ENCODE data around the gene B9D2. TPM values are rescaled to one million over a fixed set of nuclear protein-coding genes. Genes with fewer than 3 reads are reported as not detected.

Gene B9D2
- polyA plus RNA-seq, 1 donor from 2014 or later = 10.5 TPM

DNA sequence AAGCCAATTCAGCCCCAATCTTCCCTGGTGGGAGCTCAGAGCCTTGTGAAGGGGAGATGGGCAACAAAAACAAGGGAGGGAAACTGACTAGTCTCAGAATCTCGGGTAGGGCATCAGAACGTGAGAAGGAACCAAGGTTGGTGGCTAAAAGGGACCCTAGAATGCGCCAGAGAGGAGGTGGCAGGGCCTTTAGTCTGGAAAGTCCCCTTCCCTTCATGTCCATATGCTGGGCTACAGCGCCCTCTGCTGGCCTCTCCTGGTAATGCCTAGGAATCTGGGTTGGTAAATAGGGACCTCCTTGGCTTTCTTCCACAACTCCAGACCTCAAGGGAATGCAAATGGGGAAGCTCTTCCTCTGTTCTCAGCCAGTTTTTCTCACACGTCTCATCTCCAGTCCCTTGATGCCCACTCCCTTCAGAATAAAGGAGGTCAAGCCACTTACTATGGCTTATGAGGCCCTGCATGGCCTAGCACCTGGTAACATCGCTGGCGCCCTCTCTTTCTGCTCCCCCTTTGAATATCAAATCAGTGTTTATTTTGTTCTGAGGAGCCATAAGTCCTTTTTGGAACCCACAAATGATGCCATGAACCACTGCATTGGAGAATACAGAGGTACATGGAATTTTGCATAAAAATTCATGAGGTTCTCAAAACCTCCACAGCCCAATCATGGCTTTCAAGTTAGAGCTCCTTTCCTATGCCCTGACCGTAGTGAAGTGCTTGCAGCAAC is 55.3 kb downstream of the B9D2 start:
- Mint-ChIP-seq H3K9me3 (no peaks in the 10 kb centered on the region), H3K27ac (peak overlapping the region; percentile 99 to 100 (median 100)), H3K27me3 (no peaks in the 10 kb centered on the region), H3K36me3 (peaks cover 3% of the 10 kb centered on the region), H3K4me1 (peaks cover 37 to 53% (median 38%) of the 10 kb centered on the region in 3 donors), H3K4me3 (peak overlapping the region; percentile 97 to 99 (median 99))

DNA sequence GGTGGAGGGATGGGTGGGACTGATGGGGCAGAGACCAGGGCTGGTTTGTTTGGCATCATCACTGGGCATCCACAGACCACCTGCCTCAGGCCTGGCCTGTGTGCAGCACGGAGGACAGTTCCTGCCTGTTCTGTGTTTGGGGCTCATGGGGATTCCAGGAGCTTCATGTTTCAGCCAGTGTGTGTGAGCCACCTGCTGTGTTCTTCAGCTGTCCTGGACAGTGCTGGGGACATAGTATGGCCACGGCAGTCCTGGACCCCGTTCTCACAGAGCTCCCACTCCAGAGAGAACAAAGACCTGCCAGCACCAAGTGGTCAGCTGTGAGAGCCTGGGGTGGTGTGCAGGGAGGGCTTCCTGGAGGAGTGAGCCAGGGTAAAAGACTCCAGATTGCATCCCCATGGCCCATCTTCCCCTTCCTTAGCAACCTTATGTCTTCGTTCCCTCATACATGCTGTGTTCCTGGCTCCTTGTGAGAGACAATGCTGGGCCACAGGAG is 55.9 kb downstream of the B9D2 start:
- H3K4me3 Mint-ChIP-seq = peak overlapping the region; percentile 97 to 99 (median 99)
- peaks cover 34 to 50% (median 39%) of the 10 kb centered on the region in 3 donors for H3K4me1 Mint-ChIP-seq
- peak overlapping the region; percentile 99 to 100 (median 100) for H3K27ac Mint-ChIP-seq
- H3K36me3 Mint-ChIP-seq = peaks cover 3% of the 10 kb centered on the region
- no peaks in the 10 kb centered on the region for H3K9me3 Mint-ChIP-seq
- H3K27me3 Mint-ChIP-seq = no peaks in the 10 kb centered on the region

DNA sequence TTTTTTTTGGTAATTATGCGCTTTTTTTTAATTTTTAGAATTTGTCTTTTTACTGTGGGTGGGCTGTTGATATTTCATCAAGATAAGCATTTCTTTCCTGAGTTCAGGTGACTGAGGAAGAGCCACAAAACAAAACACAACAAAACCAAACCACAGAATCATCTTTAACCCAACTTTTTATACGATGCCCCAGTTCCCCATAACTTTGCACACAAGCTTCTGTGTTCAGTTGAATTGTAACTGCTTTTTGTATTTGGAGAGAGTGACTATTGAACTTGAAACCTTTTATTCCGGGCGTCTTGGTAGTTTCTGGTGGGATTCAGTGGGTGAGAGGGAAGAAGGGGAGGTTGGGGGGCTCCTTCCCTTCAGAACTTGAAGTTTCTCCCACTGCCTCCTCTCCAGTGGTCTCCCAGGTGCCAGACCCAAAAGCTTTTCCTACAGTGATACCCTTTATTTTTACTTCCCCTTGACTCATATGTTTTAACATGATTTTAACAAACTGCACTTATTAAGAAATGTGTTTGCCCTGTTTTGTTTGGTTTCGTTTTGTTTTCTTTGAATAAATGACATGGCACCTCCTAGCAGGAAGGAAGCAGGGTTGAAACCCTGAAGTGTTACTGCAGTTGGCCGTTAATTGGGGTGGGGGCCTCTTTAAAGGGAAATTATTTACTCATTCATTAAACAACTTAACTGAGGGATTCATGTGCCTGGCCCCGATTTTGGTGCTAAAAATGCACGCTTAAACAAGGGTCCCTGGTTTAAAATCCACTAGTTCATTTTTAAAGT is 56.7 kb downstream of the B9D2 start:
- Mint-ChIP-seq H3K4me3 (peak overlapping the region; percentile 13 to 88 (median 66)), H3K27ac (peak overlapping the region; percentile 99 to 100 (median 100)), H3K4me1 (peaks cover 41 to 51% (median 42%) of the 10 kb centered on the region in 3 donors), H3K27me3 (no peaks in the 10 kb centered on the region), H3K9me3 (no peaks in the 10 kb centered on the region), H3K36me3 (peaks cover 5% of the 10 kb centered on the region)

DNA sequence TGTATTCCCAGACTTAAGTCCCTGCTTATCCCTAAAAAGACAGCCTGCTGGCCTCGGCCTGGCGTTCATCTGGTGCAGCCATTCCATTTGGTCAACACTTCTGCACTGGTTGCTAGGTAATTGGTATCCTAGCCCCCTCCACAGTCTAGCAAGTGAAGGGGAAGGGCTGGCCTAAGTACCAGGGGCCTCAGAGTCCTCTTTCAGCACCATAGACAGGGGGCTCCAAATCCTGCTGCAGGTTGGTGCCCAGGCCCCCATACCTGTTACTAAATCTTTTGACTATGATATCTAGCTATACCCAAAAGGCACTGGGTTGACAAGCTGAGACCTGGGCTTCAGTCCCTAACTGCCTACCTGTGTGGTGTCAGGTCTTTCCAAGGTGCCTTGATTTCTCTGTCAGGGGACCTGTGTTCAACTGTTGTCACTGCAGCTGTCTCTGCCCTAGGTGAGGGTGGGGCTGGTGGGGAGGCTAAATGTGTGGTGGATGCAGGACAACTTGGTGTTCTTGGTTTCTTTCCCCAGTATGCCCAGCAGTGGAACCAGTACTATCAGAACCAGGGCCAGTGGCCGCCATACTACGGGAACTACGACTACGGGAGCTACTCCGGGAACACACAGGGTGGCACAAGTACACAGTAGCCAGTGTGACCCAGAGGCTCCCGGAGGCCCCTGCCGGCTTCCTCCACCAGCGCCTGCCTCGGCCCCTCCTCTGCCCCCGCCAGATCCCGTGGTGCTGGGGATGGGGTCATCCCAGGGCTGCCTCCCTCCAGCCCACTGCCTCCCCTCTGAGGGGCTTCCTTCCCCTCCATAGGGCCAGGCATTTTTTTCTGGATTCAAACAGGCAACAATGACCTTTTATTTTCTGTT is 57.8 kb downstream of the B9D2 start:
- H3K27ac Mint-ChIP-seq = peak overlapping the region; percentile 99 to 100 (median 100)
- peaks cover 3% of the 10 kb centered on the region for H3K36me3 Mint-ChIP-seq
- H3K4me1 Mint-ChIP-seq = peaks cover 44 to 55% (median 50%) of the 10 kb centered on the region in 3 donors
- H3K9me3 Mint-ChIP-seq = no peaks in the 10 kb centered on the region
- no peaks in the 10 kb centered on the region for H3K27me3 Mint-ChIP-seq
- H3K4me3 Mint-ChIP-seq = peak overlapping the region in 2 of 4 donors; percentile 47 to 78

DNA sequence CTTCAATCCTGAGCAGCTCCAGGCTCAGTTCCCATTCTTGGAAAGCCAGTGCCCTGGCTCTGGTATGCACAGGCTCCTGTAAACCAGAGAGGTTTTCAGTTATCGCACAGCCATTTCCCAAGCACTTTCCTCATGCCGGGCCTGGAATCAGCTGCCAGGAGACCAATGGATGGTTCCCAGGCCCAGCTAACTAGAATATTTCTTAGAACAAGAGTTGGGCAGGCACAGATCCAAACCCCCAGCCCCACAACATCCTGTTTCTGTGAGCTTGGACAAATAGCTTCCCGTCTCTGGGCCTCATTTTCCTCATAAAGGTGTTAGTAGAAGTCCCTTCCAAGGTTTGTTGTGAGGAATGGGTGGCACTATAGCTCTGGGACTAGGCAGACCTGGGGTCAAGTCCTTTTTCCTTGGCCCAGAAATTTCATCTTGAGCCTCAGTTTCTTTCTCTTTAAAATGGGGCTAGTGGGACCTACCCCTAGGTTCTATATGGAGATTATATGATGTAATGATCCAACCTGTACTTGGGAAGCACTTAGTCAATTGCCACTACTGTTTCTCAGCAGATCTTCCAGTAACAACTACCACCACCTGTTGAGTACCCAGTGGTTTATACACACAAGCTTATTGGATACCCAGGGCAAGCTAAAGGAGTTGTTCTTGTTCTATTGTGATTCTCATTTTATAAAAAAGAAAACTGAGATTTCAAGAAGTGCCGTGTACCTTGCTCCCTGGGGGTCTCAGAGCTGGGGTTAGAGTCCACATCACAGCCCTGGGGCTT is 59.1 kb downstream of the B9D2 start:
- H3K36me3 Mint-ChIP-seq = peaks cover 3% of the 10 kb centered on the region
- peak overlapping the region in 1 of 4 donors; percentile 47 for H3K4me3 Mint-ChIP-seq
- H3K4me1 Mint-ChIP-seq = peaks cover 48 to 56% (median 49%) of the 10 kb centered on the region in 3 donors
- H3K27me3 Mint-ChIP-seq = no peaks in the 10 kb centered on the region
- no peaks in the 10 kb centered on the region for H3K9me3 Mint-ChIP-seq
- peak overlapping the region in 2 of 3 donors; percentile 84 to 96 for H3K27ac Mint-ChIP-seq

Other genes starting within 250 kb of the B9D2 start
- gene CYP2F1, start 249.7 kb downstream of the B9D2 start, polyA plus RNA-seq = not detected
- gene CYP2S1, start 170.9 kb downstream of the B9D2 start, polyA plus RNA-seq = not detected
- gene AXL, start 144.9 kb downstream of the B9D2 start, polyA plus RNA-seq = 0.06 TPM
- gene HNRNPUL1, start 99.8 kb downstream of the B9D2 start, polyA plus RNA-seq = 80.9 TPM
- 34.5 TPM for gene CCDC97, start 54.0 kb downstream of the B9D2 start, polyA plus RNA-seq
- 49.3 TPM for gene TGFB1, start 10.2 kb downstream of the B9D2 start, polyA plus RNA-seq
- gene TMEM91, start 12.4 kb upstream of the B9D2 start, polyA plus RNA-seq = 1.8 TPM
- 75.1 TPM for gene EXOSC5, start 33.2 kb upstream of the B9D2 start, polyA plus RNA-seq
- 63.4 TPM for gene BCKDHA, start 33.7 kb upstream of the B9D2 start, polyA plus RNA-seq
- 0.59 TPM for gene B3GNT8, start 63.2 kb upstream of the B9D2 start, polyA plus RNA-seq
- gene DMAC2, start 75.8 kb upstream of the B9D2 start, polyA plus RNA-seq = 47.0 TPM
- not detected for gene ERICH4, start 79.0 kb upstream of the B9D2 start, polyA plus RNA-seq
- 30.8 TPM for gene CEACAM21, start 212.0 kb upstream of the B9D2 start, polyA plus RNA-seq

All from IgD-negative memory B cell (primary cell).